PC-3 (cell line): ENCODE measurements around the gene TICRR. TPM values are rescaled to one million over a fixed set of nuclear protein-coding genes. Genes with fewer than 3 reads are reported as not detected.

Experiments
- ATAC-seq: fragments of 200-7000 bp; cut with Tn5 transposase; 2 replicates; pipeline ENCODE4 v1.9.1; 2020; ENCODE audit warnings: mild to moderate bottlenecking, moderate library complexity
- BruUV-seq: library from RNA; stranded (reverse); fragments of 400-500 nt; replicated peaks from 2 replicates; lab custom pipeline; 2021; lab: Mats Ljungman, UMichigan
- CTCF ChIA-PET: fragments of 300-600 bp; sonication (Branson Sonifier 250); formaldehyde crosslinking; loops from one replicate; lab custom pipeline; 2022; ENCODE audit warnings: antibody characterized with exemption; lab: Charles Lee
- POLR2A ChIA-PET: fragments of 300-600 bp; sonication (Branson Sonifier 250); formaldehyde crosslinking; loops from one replicate; lab custom pipeline; 2022; ENCODE audit warnings: antibody characterized with exemption; ENCODE audit not compliant: unreplicated experiment; lab: Charles Lee
- DNase-seq: peaks from one replicate; pipeline ENCODE4 v3.0.0-alpha.2; 2015
- H2AFZ ChIP-seq: fragments of 300-600 bp; sonication (generic); 2 replicates; pipeline ENCODE4 v1.6.0; 2016; ENCODE audit warnings: antibody characterized with exemption, low read length
- H3F3A ChIP-seq: fragments of 300-600 bp; sonication (generic); one replicate; pipeline ENCODE4 v1.6.0; 2017; ENCODE audit warnings: antibody characterized with exemption, low read length, control low read depth, mild to moderate bottlenecking; ENCODE audit not compliant: unreplicated experiment
- H3K27ac ChIP-seq: fragments of 300-600 bp; sonication (generic); 2 replicates; pipeline ENCODE4 v1.5.1; 2016; ENCODE audit warnings: mild to moderate bottlenecking, low read length
- H3K27me3 ChIP-seq: fragments of 300-600 bp; sonication (generic); 2 replicates; pipeline ENCODE4 v1.6.1; 2016; ENCODE audit warnings: low read length, mixed read lengths
- H3K36me3 ChIP-seq: fragments of 300-600 bp; sonication (generic); 2 replicates; pipeline ENCODE4 v1.6.1; 2016; ENCODE audit warnings: low read depth, mixed run types, low read length, mixed read lengths
- H3K4me1 ChIP-seq: fragments of 300-600 bp; sonication (generic); 2 replicates; pipeline ENCODE4 v1.5.1; 2016; ENCODE audit warnings: low read length; ENCODE audit not compliant: insufficient read depth
- H3K4me2 ChIP-seq: fragments of 300-600 bp; sonication (generic); 2 replicates; pipeline ENCODE4 v1.6.0; 2016; ENCODE audit warnings: low read length
- H3K4me3 ChIP-seq: fragments of 300-600 bp; sonication (generic); 2 replicates; pipeline ENCODE4 v1.5.1; 2016; ENCODE audit warnings: mild to moderate bottlenecking, low read length, mixed read lengths
- H3K79me2 ChIP-seq: fragments of 300-600 bp; sonication (generic); 2 replicates; pipeline ENCODE4 v1.6.1; 2017; ENCODE audit warnings: low read length, mixed read lengths
- H3K9ac ChIP-seq: fragments of 300-600 bp; sonication (generic); 2 replicates; pipeline ENCODE4 v1.6.0; 2016; ENCODE audit warnings: mild to moderate bottlenecking, low read length
- H3K9me2 ChIP-seq: fragments of 300-600 bp; sonication (generic); replicated peaks from 2 replicates; pipeline ENCODE4 v1.6.1; 2016; ENCODE audit warnings: mixed run types, low read length, mixed read lengths
- H3K9me3 ChIP-seq: fragments of 300-600 bp; sonication (generic); 2 replicates; pipeline ENCODE4 v1.6.1; 2016; ENCODE audit warnings: low read length, mixed read lengths
- H4K20me1 ChIP-seq: fragments of 300-600 bp; sonication (generic); 2 replicates; pipeline ENCODE4 v1.6.1; 2016; ENCODE audit warnings: low read length, mixed read lengths
- CTCF ChIP-seq: fragments of 300-600 bp; sonication (generic); conservative IDR thresholded peaks from 2 replicates; pipeline ENCODE4 v1.5.1; 2017; ENCODE audit warnings: antibody characterized with exemption, low read depth, mild to moderate bottlenecking, low read length
- EZH2 ChIP-seq: fragments of 300-600 bp; sonication (generic); IDR thresholded peaks from one replicate; pipeline ENCODE4 v1.6.1; 2017; ENCODE audit warnings: antibody characterized with exemption, mild to moderate bottlenecking, low read length; ENCODE audit not compliant: unreplicated experiment
- EZH2phosphoT487 ChIP-seq: fragments of 300-600 bp; sonication (generic); IDR thresholded peaks from 2 replicates; pipeline ENCODE4 v1.6.1; 2018; ENCODE audit warnings: mild to moderate bottlenecking, antibody characterized with exemption, low read length, borderline replicate concordance
- intact Hi-C: fragments of 100-400 bp; cut with micrococcal nuclease; formaldehyde crosslinking; loops from 2 replicates; pipeline ENCODE4 v1.9.0; 2023
- total RNA-seq: library from RNA; depleted of rRNA; stranded (reverse); fragments of >200 nt; gene quantifications from 2 replicates; pipeline ENCODE4 v1.2.3, GENCODE V29; 2014

TICRR gene
- total RNA-seq, 1 experiment from 2014 or later = 14.3 TPM

- BruUV-seq = no TSS peak
- peaks cover 25% of the 10 kb centered on the region for H3K4me1 ChIP-seq
- no peaks in the 10 kb centered on the region for H3K9me3 ChIP-seq
- DNase-seq = no peak
- no peak overlapping the region for H3K27ac ChIP-seq
- H3F3A ChIP-seq = no peaks in the 10 kb centered on the region
- ChIA-PET CTCF (no interaction called here), POLR2A (no interaction called here)
- H4K20me1 ChIP-seq = no peaks in the 10 kb centered on the region
- no peak overlapping the region for H3K9ac ChIP-seq
- no peak overlapping the region for H3K4me3 ChIP-seq
- H3K27me3 ChIP-seq = no peaks in the 10 kb centered on the region
- no peaks in the 10 kb centered on the region for H3K36me3 ChIP-seq
- no peaks in the 10 kb centered on the region for H3K9me2 ChIP-seq
- TF ChIP-seq EZH2 = no peak
- no peak for ATAC-seq
- H2AFZ ChIP-seq = no peak overlapping the region
- no peaks in the 10 kb centered on the region for H3K79me2 ChIP-seq
- H3K4me2 ChIP-seq = no peak overlapping the region
- intact Hi-C loops = no loop called here
These were observed 92.4 kb downstream of the TICRR start for GRCh38 chr15:89667706-89667960.

- BruUV-seq = no TSS peak
- no peaks in the 10 kb centered on the region for H3K9me3 ChIP-seq
- no peak overlapping the region for H3K4me3 ChIP-seq
- H3K79me2 ChIP-seq = no peaks in the 10 kb centered on the region
- H3F3A ChIP-seq = no peaks in the 10 kb centered on the region
- H3K9me2 ChIP-seq = no peaks in the 10 kb centered on the region
- H3K4me2 ChIP-seq = no peak overlapping the region
- H3K27me3 ChIP-seq = no peaks in the 10 kb centered on the region
- ChIA-PET POLR2A (no interaction called here), CTCF (no interaction called here)
- no peaks in the 10 kb centered on the region for H4K20me1 ChIP-seq
- no peak overlapping the region for H3K9ac ChIP-seq
- no peak for ATAC-seq
- no peak overlapping the region for H3K27ac ChIP-seq
- peaks cover 20% of the 10 kb centered on the region for H3K4me1 ChIP-seq
- DNase-seq = no peak
- no peak overlapping the region for H2AFZ ChIP-seq
- intact Hi-C loops = no loop called here
- no peaks in the 10 kb centered on the region for H3K36me3 ChIP-seq
- TF ChIP-seq CTCF (no peak), EZH2phosphoT487 (no peak), EZH2 (no peak)
These were observed 92.9 kb downstream of the TICRR start for GRCh38 chr15:89668171-89668570.

- CTCF ChIA-PET = no interaction called here
- BruUV-seq = no TSS peak
- Histone ChIP-seq H2AFZ (no peak overlapping the region), H4K20me1 (no peaks in the 10 kb centered on the region), H3F3A (no peaks in the 10 kb centered on the region), H3K27me3 (no peaks in the 10 kb centered on the region), H3K9me3 (no peaks in the 10 kb centered on the region), H3K27ac (no peak overlapping the region), H3K4me1 (peaks cover 15% of the 10 kb centered on the region), H3K9ac (no peak overlapping the region), H3K4me3 (no peak overlapping the region), H3K4me2 (no peak overlapping the region), H3K36me3 (no peaks in the 10 kb centered on the region), H3K79me2 (no peaks in the 10 kb centered on the region), H3K9me2 (no peaks in the 10 kb centered on the region)
- ATAC-seq = no peak
- intact Hi-C loops = no loop called here
- TF ChIP-seq EZH2phosphoT487 (no peak), CTCF (no peak), EZH2 (no peak)
- no peak for DNase-seq
- POLR2A ChIA-PET = no interaction called here
These were observed 94.1 kb downstream of the TICRR start for GRCh38 chr15:89669309-89669865.
